GM08714 (cell line): Measurements from ENCODE around the gene CHRDL2.
"Not testable (repeated sequence)": the region's sequence is repeated elsewhere in the genome, so short reads cannot be mapped to it uniquely, and the experiment has no call there.

Experiments
- H3K4me3 ChIP-seq: fragments of 200-500 bp; sonication (Bioruptor generic); 2 replicates; pipeline ENCODE4 v1.5.1; 2014; ENCODE audit warnings: mild to moderate bottlenecking, low read length, inconsistent platforms
- ZNF274 ChIP-seq: IDR thresholded peaks from 2 replicates; pipeline ENCODE4 v1.6.1; 2012; ENCODE audit warnings: mild to moderate bottlenecking, low read depth, low read length

Gene CHRDL2, protein sequence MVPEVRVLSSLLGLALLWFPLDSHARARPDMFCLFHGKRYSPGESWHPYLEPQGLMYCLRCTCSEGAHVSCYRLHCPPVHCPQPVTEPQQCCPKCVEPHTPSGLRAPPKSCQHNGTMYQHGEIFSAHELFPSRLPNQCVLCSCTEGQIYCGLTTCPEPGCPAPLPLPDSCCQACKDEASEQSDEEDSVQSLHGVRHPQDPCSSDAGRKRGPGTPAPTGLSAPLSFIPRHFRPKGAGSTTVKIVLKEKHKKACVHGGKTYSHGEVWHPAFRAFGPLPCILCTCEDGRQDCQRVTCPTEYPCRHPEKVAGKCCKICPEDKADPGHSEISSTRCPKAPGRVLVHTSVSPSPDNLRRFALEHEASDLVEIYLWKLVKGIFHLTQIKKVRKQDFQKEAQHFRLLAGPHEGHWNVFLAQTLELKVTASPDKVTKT

DNA sequence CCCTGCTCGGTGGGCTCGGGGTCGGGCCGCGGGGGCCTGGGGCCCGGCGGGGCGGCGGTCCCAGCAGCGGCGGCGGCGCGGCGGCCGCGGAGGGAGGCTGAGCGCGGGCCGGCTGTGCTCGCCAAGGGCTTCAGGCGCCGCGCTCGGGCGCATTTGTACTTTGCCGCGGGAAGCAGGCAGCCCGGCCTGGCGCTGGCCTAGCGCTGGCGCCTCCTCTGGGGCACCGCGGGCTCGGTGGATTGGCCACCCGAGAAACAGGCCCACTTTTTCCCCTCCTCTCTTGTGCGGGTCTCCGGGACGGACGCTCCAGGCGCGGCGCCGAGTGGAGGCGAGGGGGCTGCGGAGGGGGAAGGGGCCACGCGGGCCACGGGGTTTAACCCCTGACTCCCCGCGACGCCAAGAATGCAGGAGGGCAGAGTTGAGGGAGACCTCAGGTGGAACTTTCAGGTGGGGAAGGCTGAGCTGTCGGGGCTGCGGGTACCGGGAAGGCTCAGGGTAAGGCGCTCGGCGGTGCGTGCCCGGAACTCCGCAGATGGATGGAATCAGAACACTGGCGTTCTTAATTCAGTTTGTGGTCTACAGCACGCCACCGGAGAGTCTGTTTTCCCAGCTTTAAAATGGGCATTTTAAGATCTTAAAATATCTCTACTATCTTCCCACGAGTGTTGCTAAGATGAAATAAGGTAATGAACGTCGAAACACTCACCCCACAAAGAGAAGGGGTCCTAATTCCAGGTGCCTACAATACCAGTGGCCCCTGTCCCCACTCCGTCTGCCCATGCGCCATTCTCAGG lies at the start of gene CHRDL2:
CHRDL2 (minus strand) TSS at position 126 of the 794 bp plus-strand sequence. CDS start 538 bp downstream, outside the sequence.
- no peak within 1 kb of the TSS for H3K4me3 ChIP-seq
- no peak for TF ChIP-seq ZNF274

- TF ChIP-seq ZNF274, result no peak
Observed at GRCh38 chr11:74780248-74781005, 49.2 kb upstream of the CHRDL2 start.

DNA sequence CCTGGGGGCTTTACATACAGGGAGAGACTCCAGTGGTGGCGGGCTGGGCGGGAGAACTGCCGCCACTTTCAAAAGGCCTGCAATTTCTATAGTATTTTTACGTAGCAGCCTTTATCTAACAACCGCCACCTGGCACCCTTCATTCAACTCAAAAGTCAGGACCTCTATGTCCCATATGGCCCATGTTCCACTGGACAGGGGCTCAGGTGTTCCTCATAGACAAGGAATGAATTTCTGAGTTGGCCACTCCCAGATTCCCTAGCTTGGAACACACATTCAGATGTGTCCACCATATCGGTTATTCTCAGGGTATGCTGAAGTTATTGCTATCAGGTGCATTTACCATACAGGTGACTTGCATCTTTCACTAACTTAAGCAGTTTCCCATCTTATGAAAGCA lies 47.4 kb upstream of the CHRDL2 start:
- H3K4me3 ChIP-seq, result no peak overlapping the region
- TF ChIP-seq ZNF274, result no peak

More at GRCh38 chr11:74780248-74781005, 49.2 kb upstream of the CHRDL2 start:
- H3K4me3 ChIP-seq, result no peak overlapping the region

DNA sequence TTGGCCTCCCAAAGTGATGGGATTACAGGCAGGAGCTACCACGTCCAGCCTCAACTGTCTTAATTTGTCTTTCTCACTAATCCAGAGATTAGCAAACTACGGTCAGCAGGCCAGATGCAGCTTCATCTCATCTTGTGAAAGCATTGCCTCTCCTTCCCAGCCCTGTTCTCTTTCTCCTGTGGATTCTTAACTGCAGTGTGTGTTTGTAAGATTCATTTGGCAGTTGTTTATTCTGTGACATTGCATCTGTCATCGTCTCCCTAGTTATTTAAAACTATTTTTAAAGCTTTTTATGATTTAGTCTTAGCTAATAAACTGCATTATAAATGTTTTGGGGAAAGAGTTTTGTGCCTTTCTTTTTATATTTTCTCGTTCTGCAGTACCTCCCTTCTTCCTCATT lies 46.7 kb upstream of the CHRDL2 start:
- no peak for TF ChIP-seq ZNF274
- H3K4me3 ChIP-seq, result no peak overlapping the region

GRCh38 chr11:74777038-74777437 lies 45.8 kb upstream of the CHRDL2 start:
- H3K4me3 ChIP-seq, result no peak overlapping the region
- TF ChIP-seq ZNF274, result no peak

- H3K4me3 ChIP-seq, result no peak overlapping the region
- TF ChIP-seq ZNF274, result no peak
Observed at GRCh38 chr11:74776546-74776945, 45.3 kb upstream of the CHRDL2 start.

DNA sequence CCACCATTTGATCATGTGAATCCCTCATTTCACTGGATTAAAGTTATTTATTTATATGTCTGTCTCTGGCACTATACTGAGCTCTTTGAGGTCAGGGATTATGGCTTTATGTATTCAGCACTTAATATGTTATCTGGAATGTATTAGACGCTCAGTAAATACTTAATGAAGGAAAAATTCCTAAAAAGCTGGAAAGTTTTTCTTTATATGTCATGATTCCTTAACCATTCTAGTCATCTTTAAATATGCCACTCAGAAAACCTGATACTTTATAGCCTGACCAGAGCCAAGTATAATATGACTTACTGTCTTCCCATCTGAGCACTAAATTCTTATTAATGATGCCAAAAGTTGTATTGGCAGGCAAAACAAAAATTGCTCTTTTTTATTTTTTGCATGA lies 44.5 kb upstream of the CHRDL2 start:
- H3K4me3 ChIP-seq, result no peak overlapping the region
- no peak for TF ChIP-seq ZNF274

GRCh38 chr11:74773476-74773875 lies 42.2 kb upstream of the CHRDL2 start:
- no peak for TF ChIP-seq ZNF274
- H3K4me3 ChIP-seq, result no peak overlapping the region

DNA sequence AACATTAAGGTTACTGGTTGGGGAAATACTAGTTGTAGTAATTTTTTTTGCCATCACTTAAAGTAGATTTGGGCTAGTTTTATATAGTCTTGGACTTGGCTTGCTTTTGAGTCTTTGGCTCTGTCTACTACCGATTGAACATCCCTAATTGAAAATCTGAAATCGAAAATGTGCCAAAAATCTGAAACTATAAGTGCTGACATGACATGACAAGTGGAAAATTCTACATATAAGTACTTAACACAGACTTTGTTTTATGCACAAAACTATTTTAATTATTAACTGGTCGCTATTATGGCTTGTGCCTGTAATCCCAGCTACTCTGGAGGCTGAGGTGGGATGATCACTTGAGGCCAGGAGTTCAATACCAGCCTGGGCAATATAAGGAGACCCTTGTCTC lies 39.9 kb upstream of the CHRDL2 start:
- TF ChIP-seq ZNF274, result no peak

DNA sequence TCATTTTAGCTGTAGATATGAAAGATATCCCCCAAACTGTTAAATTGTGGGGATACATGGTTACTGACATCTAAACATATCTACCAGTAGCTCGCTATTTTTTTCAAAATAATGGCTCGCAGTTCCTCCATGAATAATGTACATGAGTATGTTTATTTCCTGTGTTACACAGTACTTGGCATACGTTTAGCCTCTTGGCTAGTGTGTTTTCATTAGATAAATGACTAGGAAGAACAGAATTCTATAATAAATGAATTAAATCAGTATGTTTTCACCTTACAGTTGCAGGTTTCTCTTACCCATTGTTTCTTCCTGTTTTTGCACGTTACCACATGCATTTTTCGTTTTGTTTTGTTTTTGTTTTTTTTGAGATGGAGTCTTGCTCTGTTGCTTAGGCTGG lies 39.2 kb upstream of the CHRDL2 start:
- H3K4me3 ChIP-seq, result no peak overlapping the region
- no peak for TF ChIP-seq ZNF274

More for the DNA sequence above, 39.9 kb upstream of the CHRDL2 start:
- H3K4me3 ChIP-seq, result no peak overlapping the region

GRCh38 chr11:74769055-74769707 lies 38.0 kb upstream of the CHRDL2 start:
- TF ChIP-seq ZNF274, result no peak

GRCh38 chr11:74768172-74768651 lies 37.0 kb upstream of the CHRDL2 start:
- not testable (repeated sequence) for H3K4me3 ChIP-seq

More at GRCh38 chr11:74769055-74769707, 38.0 kb upstream of the CHRDL2 start:
- no peak overlapping the region; the same call in 1 of the 2 replicates for H3K4me3 ChIP-seq

GRCh38 chr11:74766905-74767304 lies 35.7 kb upstream of the CHRDL2 start:
- no peak for TF ChIP-seq ZNF274
- H3K4me3 ChIP-seq, result no peak overlapping the region

DNA sequence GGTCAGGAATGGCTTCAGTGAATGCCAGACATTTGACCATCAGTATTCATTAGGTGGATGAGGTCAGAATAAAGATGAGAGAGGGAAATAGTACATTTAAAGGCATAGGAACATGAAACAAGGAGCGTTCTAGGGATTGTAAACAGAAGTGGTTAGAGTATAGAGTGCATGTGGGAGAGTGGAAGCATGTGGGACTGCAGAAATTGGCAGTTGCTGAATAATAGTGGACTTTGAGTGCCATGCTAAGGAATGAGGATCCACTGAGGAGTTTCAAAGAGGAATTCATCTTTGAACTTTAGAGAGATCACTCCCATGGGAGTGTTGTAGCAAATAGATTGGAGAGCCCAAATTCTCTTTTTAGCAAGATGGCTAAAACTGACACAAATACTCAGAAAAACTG lies 25.3 kb upstream of the CHRDL2 start:
- TF ChIP-seq ZNF274, result no peak
- H3K4me3 ChIP-seq, result no peak overlapping the region
